GM12873 (cell line): ENCODE results near the gene GSTT4.
"Not testable (repeated sequence)": the region's sequence is repeated elsewhere in the genome, so short reads cannot be mapped to it uniquely, and the experiment has no call there.

Experiments used
- CTCF ChIP-seq: IDR thresholded peaks from 2 replicates; pipeline ENCODE4 v1.5.1; 2012; ENCODE audit warnings: low read depth, mild to moderate bottlenecking, moderate library complexity, low read length, control low read depth; ENCODE audit not compliant: insufficient read depth; ENCODE audit errors: missing control alignments

GSTT4 gene

DNA sequence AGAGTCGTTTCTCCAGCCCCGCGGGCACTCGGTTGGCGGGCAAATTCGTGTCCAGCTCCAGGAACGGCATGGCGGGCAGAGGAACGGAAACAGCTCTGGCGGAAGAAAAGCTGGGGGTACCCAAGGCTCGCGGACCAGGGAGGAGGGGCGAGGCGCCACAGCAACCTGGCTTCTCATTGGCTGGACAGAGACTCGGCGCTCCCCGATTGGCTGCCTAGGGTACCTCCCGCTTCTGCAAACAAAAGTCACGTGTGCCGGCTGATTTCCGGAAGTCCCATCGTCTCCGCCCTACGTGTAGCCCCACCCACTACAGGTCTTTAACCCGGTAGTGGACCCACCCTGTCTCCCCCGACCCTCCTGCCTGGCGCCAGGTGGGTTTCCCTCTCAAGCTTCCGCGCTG is 30.9 kb downstream of the GSTT4 start, which contains the start of gene DDT:
TSS of gene DDT (minus strand) at position 97 of the 400 bp plus-strand sequence. CDS start at position 70, 27 bp downstream.
- not testable (repeated sequence) for TF ChIP-seq CTCF

GRCh38 chr22:23970816-23971486 is 34.3 kb downstream of the GSTT4 start:
- TF ChIP-seq CTCF: no peak

- no peak for TF ChIP-seq CTCF
Measured at GRCh38 chr22:23970201-23970641, 35.0 kb downstream of the GSTT4 start.

DNA sequence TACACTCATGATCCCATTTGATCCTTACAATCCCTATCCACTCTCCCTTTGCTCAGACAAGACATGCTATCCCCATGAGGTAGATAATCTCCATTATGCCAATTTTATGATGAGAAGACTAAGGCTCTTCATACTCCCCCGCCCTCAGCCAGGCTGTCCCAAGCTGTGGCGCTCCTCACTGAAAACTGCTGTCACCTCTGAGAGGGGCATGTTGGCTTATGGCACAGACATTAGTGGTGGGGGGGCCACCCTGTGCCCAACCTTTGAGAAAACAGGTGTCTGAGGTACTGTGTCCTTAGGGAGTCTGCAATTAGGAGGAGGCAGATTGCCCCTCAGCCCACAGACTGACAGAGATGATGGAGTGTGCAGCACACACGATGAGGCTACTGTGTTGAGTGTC is 36.2 kb downstream of the GSTT4 start:
- no peak for TF ChIP-seq CTCF

DNA sequence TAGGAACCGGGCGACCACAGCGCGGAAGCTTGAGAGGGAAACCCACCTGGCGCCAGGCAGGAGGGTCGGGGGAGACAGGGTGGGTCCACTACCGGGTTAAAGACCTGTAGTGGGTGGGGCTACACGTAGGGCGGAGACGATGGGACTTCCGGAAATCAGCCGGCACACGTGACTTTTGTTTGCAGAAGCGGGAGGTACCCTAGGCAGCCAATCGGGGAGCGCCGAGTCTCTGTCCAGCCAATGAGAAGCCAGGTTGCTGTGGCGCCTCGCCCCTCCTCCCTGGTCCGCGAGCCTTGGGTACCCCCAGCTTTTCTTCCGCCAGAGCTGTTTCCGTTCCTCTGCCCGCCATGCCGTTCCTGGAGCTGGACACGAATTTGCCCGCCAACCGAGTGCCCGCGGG is 38.7 kb downstream of the GSTT4 start, which contains the start of gene DDTL:
TSS of gene DDTL (plus strand) at position 321 of the 400 bp plus-strand sequence. CDS start at position 348, 27 bp downstream.
- TF ChIP-seq CTCF: not testable (repeated sequence)

- TF ChIP-seq CTCF: not testable (repeated sequence)
Measured at GRCh38 chr22:23961084-23961771, 44.0 kb downstream of the GSTT4 start, which contains the start of gene GSTT2B. Gene GSTT2B (minus strand): TSS chr22:23961195. CDS start chr22:23961131, 64 bp downstream.

GRCh38 chr22:23956301-23956900 is 48.9 kb downstream of the GSTT4 start:
- peak; percentile 89 for TF ChIP-seq CTCF
